Stimulated activated naive B cell treated with anti-CD40 and anti-IgM and Interleukin-4, amounts not matched to agents 10 μg/mL and 1 μg/mL and 100 μg/mL, for 72 hours (primary cell): ENCODE measurements around the gene CFTR.
A peak's percentile ranks its signal among the peaks of the same experiment; 100 is the strongest.

ENCODE experiments used
- ATAC-seq, 2 donors: fragments of 150-1000 bp; cut with Tn5 transposase; replicated peaks; 2 replicates each; pipeline ENCODE4 v1.10.0; 2021; ENCODE audit warnings: moderate library complexity in 1 of 2
- DNase-seq: peaks from one replicate; pipeline ENCODE4 v3.0.0; 2021
- H3K27ac Mint-ChIP-seq: one replicate; pipeline ENCODE4 v1.8.0; 2022; ENCODE audit warnings: mild to moderate bottlenecking, mixed read lengths
- H3K27me3 Mint-ChIP-seq, 2 donors: one replicate each; pipeline ENCODE4 v1.8.0; 2022; ENCODE audit warnings: mixed read lengths in 2 of 2
- H3K36me3 Mint-ChIP-seq, 2 donors: one replicate each; pipeline ENCODE4 v1.8.0; 2022; ENCODE audit warnings: mixed read lengths in 2 of 2, mild to moderate bottlenecking in 1 of 2
- H3K4me1 Mint-ChIP-seq, 2 donors: one replicate each; pipeline ENCODE4 v1.8.0; 2022; ENCODE audit warnings: mixed read lengths in 2 of 2, mild to moderate bottlenecking in 1 of 2
- H3K4me3 Mint-ChIP-seq, 2 donors: one replicate each; pipeline ENCODE4 v1.8.0; 2022; ENCODE audit warnings: mild to moderate bottlenecking in 2 of 2, mixed read lengths in 2 of 2, moderate library complexity in 1 of 2
- H3K9me3 Mint-ChIP-seq, 2 donors: one replicate each; pipeline ENCODE4 v1.8.0; 2022; ENCODE audit warnings: mixed read lengths in 2 of 2, mild to moderate bottlenecking in 1 of 2

The CFTR gene

GRCh38 chr7:117623606-117624005, 143.8 kb downstream of the CFTR start:
- Mint-ChIP-seq H3K27ac (no peak overlapping the region), H3K9me3 (peaks cover 0 to 1% of the 10 kb centered on the region in 2 donors), H3K36me3 (no peaks in the 10 kb centered on the region), H3K4me3 (no peak overlapping the region), H3K4me1 (no peaks in the 10 kb centered on the region), H3K27me3 (no peaks in the 10 kb centered on the region)
- ATAC-seq (no peak), DNase-seq (no peak)

GRCh38 chr7:117630501-117630900, 150.7 kb downstream of the CFTR start:
- no peak for DNase-seq
- no peak overlapping the region for H3K4me3 Mint-ChIP-seq
- peaks cover 0 to 5% of the 10 kb centered on the region in 2 donors for H3K9me3 Mint-ChIP-seq
- no peak for ATAC-seq
- no peaks in the 10 kb centered on the region for H3K4me1 Mint-ChIP-seq
- H3K27ac Mint-ChIP-seq, result peak overlapping the region; percentile 32
- H3K27me3 Mint-ChIP-seq, result no peaks in the 10 kb centered on the region
- H3K36me3 Mint-ChIP-seq, result no peaks in the 10 kb centered on the region

DNA sequence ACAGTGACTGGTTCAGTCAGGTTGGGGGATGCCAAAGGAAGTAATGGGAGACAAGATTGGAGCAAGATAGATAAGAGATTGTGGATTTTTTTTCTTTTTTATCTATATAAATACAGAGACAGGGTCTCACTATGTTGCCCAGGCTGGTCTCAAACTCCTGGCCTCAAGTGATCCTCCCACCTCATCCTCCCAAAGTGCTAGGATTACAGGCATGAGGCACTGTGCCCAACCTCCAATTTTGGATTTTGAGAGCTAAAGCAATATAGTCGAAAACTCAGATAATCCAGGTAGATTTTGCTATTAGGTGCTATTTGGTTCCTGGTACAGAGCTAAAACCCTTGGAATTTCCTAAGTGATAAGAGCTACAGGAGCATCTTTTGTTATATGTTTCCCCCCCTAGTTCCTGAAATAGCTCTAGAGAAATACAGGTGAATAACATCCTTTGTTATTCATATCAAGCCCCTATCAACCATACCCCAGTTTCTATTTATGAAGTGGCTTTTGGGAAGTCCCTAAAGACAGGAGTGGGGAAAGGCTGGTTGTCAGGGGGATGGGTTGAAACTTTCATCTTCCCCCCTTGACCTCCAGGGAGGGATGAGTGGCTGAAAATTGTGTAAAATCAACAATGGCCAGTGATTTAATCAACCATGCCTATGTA, 151.2 kb downstream of the CFTR start:
- no peaks in the 10 kb centered on the region for H3K36me3 Mint-ChIP-seq
- H3K4me1 Mint-ChIP-seq, result no peaks in the 10 kb centered on the region
- H3K27me3 Mint-ChIP-seq, result no peaks in the 10 kb centered on the region
- peaks cover 0 to 5% of the 10 kb centered on the region in 2 donors for H3K9me3 Mint-ChIP-seq
- H3K4me3 Mint-ChIP-seq, result no peak overlapping the region
- DNase-seq (no peak), ATAC-seq (no peak)
- no peak overlapping the region for H3K27ac Mint-ChIP-seq

GRCh38 chr7:117631652-117632051, 151.8 kb downstream of the CFTR start:
- Mint-ChIP-seq H3K9me3 (peaks cover 0 to 5% of the 10 kb centered on the region in 2 donors), H3K36me3 (no peaks in the 10 kb centered on the region), H3K4me3 (no peak overlapping the region), H3K27me3 (no peaks in the 10 kb centered on the region), H3K4me1 (no peaks in the 10 kb centered on the region), H3K27ac (no peak overlapping the region)
- ATAC-seq (no peak), DNase-seq (no peak)

DNA sequence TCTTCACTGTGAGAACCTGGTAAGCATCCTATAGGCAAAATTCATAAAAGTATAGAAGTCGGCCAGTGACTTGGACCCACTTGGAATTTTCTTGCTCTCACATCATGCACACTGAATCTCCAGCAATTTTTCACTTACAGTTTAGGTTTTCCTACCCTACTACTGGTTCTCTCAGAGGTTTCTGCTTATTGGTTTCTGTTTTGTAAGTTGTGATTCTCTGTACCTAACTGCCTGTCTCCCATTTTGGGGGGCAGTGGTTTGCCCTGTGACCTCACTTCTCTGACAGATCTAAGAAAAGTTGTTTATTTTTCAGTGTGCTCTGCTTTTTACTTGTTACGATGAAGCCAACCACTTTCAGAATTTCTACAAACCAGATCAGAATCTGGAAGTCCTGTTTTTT, 158.1 kb downstream of the CFTR start:
- H3K4me3 Mint-ChIP-seq, result no peak overlapping the region
- no peaks in the 10 kb centered on the region for H3K4me1 Mint-ChIP-seq
- no peaks in the 10 kb centered on the region for H3K36me3 Mint-ChIP-seq
- DNase-seq (no peak), ATAC-seq (no peak)
- no peak overlapping the region for H3K27ac Mint-ChIP-seq
- H3K9me3 Mint-ChIP-seq, result peaks cover 0 to 1% of the 10 kb centered on the region in 2 donors
- no peaks in the 10 kb centered on the region for H3K27me3 Mint-ChIP-seq

DNA sequence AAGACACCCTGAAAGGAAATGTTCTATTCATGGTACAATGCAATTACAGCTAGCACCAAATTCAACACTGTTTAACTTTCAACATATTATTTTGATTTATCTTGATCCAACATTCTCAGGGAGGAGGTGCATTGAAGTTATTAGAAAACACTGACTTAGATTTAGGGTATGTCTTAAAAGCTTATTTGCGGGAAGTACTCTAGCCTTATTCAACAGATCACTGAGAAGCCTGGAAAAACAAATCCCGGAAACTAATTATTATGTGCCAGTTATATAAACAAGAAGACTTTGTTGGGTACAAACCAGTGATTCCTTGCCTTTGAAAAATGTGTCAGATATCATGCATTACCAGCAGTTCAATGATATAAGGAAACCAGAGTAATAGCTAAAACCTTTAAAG, 160.1 kb downstream of the CFTR start:
- Mint-ChIP-seq H3K27me3 (no peaks in the 10 kb centered on the region), H3K4me1 (no peaks in the 10 kb centered on the region), H3K27ac (no peak overlapping the region), H3K4me3 (no peak overlapping the region), H3K9me3 (no peaks in the 10 kb centered on the region), H3K36me3 (no peaks in the 10 kb centered on the region)
- ATAC-seq, result no peak
- DNase-seq, result no peak

GRCh38 chr7:117640465-117640864, 160.6 kb downstream of the CFTR start:
- Mint-ChIP-seq H3K36me3 (no peaks in the 10 kb centered on the region), H3K4me3 (no peak overlapping the region), H3K27me3 (no peaks in the 10 kb centered on the region), H3K4me1 (no peaks in the 10 kb centered on the region), H3K9me3 (no peaks in the 10 kb centered on the region), H3K27ac (no peak overlapping the region)
- no peak for ATAC-seq
- DNase-seq, result no peak

GRCh38 chr7:117645481-117646165, 165.8 kb downstream of the CFTR start:
- no peaks in the 10 kb centered on the region for H3K36me3 Mint-ChIP-seq
- H3K27me3 Mint-ChIP-seq, result no peaks in the 10 kb centered on the region
- no peaks in the 10 kb centered on the region for H3K4me1 Mint-ChIP-seq
- no peak overlapping the region for H3K27ac Mint-ChIP-seq
- DNase-seq, result no peak
- peaks cover 5% of the 10 kb centered on the region in 2 donors for H3K9me3 Mint-ChIP-seq
- ATAC-seq, result no peak
- no peak overlapping the region for H3K4me3 Mint-ChIP-seq

DNA sequence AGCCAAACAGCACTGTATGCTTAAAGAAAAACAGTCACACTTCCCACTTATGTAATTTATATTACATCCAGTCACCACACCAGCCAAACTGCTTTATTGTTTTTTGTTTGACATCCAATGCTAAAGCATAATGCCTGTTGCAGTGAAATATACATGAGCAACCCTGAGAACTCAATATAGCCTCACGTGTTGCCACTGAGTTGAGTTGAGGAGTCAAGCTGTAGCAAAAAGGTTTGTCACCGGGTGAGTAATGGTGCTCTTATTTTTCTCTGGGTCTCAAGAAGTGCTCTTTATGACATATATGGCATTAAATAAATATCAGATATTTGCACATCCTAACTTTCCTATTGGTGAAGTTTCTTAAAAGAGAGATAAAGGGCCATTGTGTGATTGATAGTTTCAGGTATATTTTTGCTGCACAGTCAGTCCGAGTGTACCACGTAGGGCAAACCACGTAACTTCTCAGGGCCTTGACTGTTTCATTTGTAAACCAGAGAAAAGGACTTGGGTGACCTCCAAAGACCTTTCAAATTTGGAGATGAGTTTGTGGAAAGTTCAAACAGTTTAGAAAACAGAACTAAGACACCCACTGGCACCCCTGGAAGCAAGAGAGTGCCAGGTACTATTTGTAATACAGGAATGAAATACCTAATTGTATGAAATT, 168.5 kb downstream of the CFTR start:
- Mint-ChIP-seq H3K27me3 (no peaks in the 10 kb centered on the region), H3K27ac (no peak overlapping the region), H3K4me3 (no peak overlapping the region), H3K36me3 (no peaks in the 10 kb centered on the region), H3K4me1 (no peaks in the 10 kb centered on the region), H3K9me3 (peaks cover 5% of the 10 kb centered on the region in 2 donors)
- ATAC-seq, result no peak
- DNase-seq, result no peak

GRCh38 chr7:117652943-117653680, 173.3 kb downstream of the CFTR start:
- no peaks in the 10 kb centered on the region for H3K27me3 Mint-ChIP-seq
- H3K4me3 Mint-ChIP-seq, result no peak overlapping the region
- peaks cover 5 to 7% of the 10 kb centered on the region in 2 donors for H3K9me3 Mint-ChIP-seq
- H3K4me1 Mint-ChIP-seq, result no peaks in the 10 kb centered on the region
- no peaks in the 10 kb centered on the region for H3K36me3 Mint-ChIP-seq
- DNase-seq (no peak), ATAC-seq (no peak)
- H3K27ac Mint-ChIP-seq, result no peak overlapping the region

- H3K27me3 Mint-ChIP-seq, result no peaks in the 10 kb centered on the region
- no peaks in the 10 kb centered on the region for H3K36me3 Mint-ChIP-seq
- no peak overlapping the region for H3K27ac Mint-ChIP-seq
- no peak for ATAC-seq
- H3K4me1 Mint-ChIP-seq, result no peaks in the 10 kb centered on the region
- peaks cover 6 to 8% of the 10 kb centered on the region in 2 donors for H3K9me3 Mint-ChIP-seq
- no peak overlapping the region for H3K4me3 Mint-ChIP-seq
- DNase-seq, result no peak
Measured at GRCh38 chr7:117654780-117655179, 175.0 kb downstream of the CFTR start.

DNA sequence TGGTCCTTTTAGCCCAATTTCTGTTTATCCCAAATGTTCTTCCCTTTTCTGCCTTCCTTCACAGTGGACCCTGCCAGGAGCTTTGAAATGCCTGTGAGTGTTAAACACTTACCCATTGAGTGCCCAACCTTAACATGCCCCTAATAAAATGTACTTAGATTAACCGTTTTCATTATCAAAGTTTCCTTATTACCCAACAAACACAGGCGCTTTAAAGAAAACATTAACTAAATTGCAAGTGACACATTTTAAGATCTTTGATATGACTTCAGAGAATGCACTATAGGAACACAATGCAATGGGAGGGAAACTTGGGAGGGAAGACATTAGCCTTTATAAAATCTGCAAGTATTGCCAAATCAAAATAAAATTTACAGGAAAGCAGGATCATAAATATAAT, 177.0 kb downstream of the CFTR start:
- Mint-ChIP-seq H3K36me3 (no peaks in the 10 kb centered on the region), H3K4me3 (no peak overlapping the region), H3K9me3 (peaks cover 4 to 5% of the 10 kb centered on the region in 2 donors), H3K27ac (no peak overlapping the region), H3K27me3 (no peaks in the 10 kb centered on the region), H3K4me1 (no peaks in the 10 kb centered on the region)
- DNase-seq (no peak), ATAC-seq (no peak)

- no peaks in the 10 kb centered on the region for H3K27me3 Mint-ChIP-seq
Measured at GRCh38 chr7:117659531-117660011, 179.7 kb downstream of the CFTR start.

DNA sequence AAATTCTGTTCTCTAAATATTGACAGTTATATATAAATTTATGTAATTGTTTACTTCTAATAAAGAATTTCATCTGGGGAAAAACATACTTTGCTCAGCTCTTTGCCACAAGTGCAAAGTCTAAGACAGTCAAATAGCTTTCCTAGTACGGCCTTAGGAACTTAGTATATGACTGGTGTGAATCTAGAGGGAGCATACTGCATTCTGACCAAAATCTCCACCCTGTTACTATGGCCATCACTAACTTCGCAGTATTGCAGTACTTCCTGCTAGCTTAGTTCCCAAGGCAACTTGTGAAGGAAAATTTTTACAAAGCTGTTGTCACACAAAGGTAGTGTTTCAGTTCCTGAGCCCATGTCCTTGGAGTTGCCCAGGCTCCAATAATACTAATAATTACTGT, 181.5 kb downstream of the CFTR start:
- no peaks in the 10 kb centered on the region for H3K4me1 Mint-ChIP-seq
- DNase-seq (no peak), ATAC-seq (no peak)
- no peaks in the 10 kb centered on the region for H3K27me3 Mint-ChIP-seq
- H3K36me3 Mint-ChIP-seq, result no peaks in the 10 kb centered on the region
- peaks cover 0 to 5% of the 10 kb centered on the region in 2 donors for H3K9me3 Mint-ChIP-seq
- H3K4me3 Mint-ChIP-seq, result no peak overlapping the region
- no peak overlapping the region for H3K27ac Mint-ChIP-seq

More at GRCh38 chr7:117659531-117660011, 179.7 kb downstream of the CFTR start:
- Mint-ChIP-seq H3K9me3 (peaks cover 3 to 5% of the 10 kb centered on the region in 2 donors), H3K36me3 (no peaks in the 10 kb centered on the region), H3K4me1 (no peaks in the 10 kb centered on the region), H3K27ac (no peak overlapping the region), H3K4me3 (no peak overlapping the region)
- DNase-seq, result no peak
- no peak for ATAC-seq
